ENCODE results near the gene ZNF335. TPM values are rescaled to one million over a fixed set of nuclear protein-coding genes. Genes with fewer than 3 reads are reported as not detected.

Gene ZNF335
- total and polyA plus RNA-seq, 2 donors (not counting 1 experiment from before 2014, with no cell fraction given) = 4.8 to 10.2 TPM

DNA sequence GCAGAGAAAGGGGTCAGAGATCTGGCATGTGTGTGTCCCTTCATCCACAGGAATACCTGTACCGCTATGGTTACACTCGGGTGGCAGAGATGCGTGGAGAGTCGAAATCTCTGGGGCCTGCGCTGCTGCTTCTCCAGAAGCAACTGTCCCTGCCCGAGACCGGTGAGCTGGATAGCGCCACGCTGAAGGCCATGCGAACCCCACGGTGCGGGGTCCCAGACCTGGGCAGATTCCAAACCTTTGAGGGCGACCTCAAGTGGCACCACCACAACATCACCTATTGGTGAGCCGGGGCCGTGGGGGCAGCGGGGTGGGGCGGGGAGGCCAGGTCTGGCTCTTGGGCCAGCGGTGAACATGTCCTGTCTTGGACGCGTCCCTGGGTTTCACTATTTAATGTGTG lies 37.8 kb upstream of the ZNF335 start:
- DNase-seq (ENCODE audit: low read depth in 2 of 2) = no peak
- Histone ChIP-seq H3K36me3 (ENCODE audit: control insufficient read depth, insufficient read depth, low read length) (no peaks in the 10 kb centered on the region), H3K79me2 (ENCODE audit: control insufficient read depth, insufficient read depth, low read length) (no peaks in the 10 kb centered on the region), H3K4me1 (ENCODE audit: control insufficient read depth, extremely low read depth, insufficient read depth, low read length) (no peaks in the 10 kb centered on the region), H2AFZ (ENCODE audit: low read length) (no peak overlapping the region), H3K4me3 (replicated peaks in 1 of 4; ENCODE audit: control extremely low read depth in 1 of 4, insufficient read depth in 1 of 4, low read depth in 3 of 4, low read length in 4 of 4) (no peak overlapping the region), H3K9me3 (ENCODE audit: control insufficient read depth, insufficient read depth, low read depth, low read length) (no peaks in the 10 kb centered on the region), H3K9ac (ENCODE audit: insufficient read depth, low read length) (no peak overlapping the region), H3K27ac (ENCODE audit: insufficient read depth, low read length) (no peak overlapping the region), H4K20me1 (ENCODE audit: control insufficient read depth, extremely low read depth, insufficient read depth, low read length) (no peaks in the 10 kb centered on the region), H3K27me3 (ENCODE audit: control insufficient read depth, insufficient read depth, low read length) (peaks cover 60% of the 10 kb centered on the region), H3K4me2 (ENCODE audit: extremely low read depth, insufficient read depth, low read length) (no peak overlapping the region)
- TF ChIP-seq EZH2 (IDR thresholded peaks at IDR 0.05; ENCODE audit: low read length, missing control alignments) (no peak), CTCF (conservative IDR thresholded peaks at IDR 0.05 in 1 of 2, IDR thresholded peaks at IDR 0.05 in 1 of 2; ENCODE audit: low read depth in 1 of 2, low read length in 2 of 2) (no peak)

GRCh38 chr20:46007671-46008070 lies 35.7 kb upstream of the ZNF335 start:
- DNase-seq (ENCODE audit: low read depth in 2 of 2) = no peak
- Histone ChIP-seq H2AFZ (ENCODE audit: low read length) (no peak overlapping the region), H3K9me3 (ENCODE audit: control insufficient read depth, insufficient read depth, low read depth, low read length) (no peaks in the 10 kb centered on the region), H3K27ac (ENCODE audit: insufficient read depth, low read length) (no peak overlapping the region), H4K20me1 (ENCODE audit: control insufficient read depth, extremely low read depth, insufficient read depth, low read length) (no peaks in the 10 kb centered on the region), H3K4me1 (ENCODE audit: control insufficient read depth, extremely low read depth, insufficient read depth, low read length) (no peaks in the 10 kb centered on the region), H3K27me3 (ENCODE audit: control insufficient read depth, insufficient read depth, low read length) (peaks cover 64% of the 10 kb centered on the region), H3K4me3 (replicated peaks in 1 of 4; ENCODE audit: control extremely low read depth in 1 of 4, insufficient read depth in 1 of 4, low read depth in 3 of 4, low read length in 4 of 4) (no peak overlapping the region), H3K4me2 (ENCODE audit: extremely low read depth, insufficient read depth, low read length) (no peak overlapping the region), H3K79me2 (ENCODE audit: control insufficient read depth, insufficient read depth, low read length) (no peaks in the 10 kb centered on the region), H3K9ac (ENCODE audit: insufficient read depth, low read length) (no peak overlapping the region), H3K36me3 (ENCODE audit: control insufficient read depth, insufficient read depth, low read length) (no peaks in the 10 kb centered on the region)
- no peak for TF ChIP-seq CTCF (conservative IDR thresholded peaks at IDR 0.05 in 1 of 2, IDR thresholded peaks at IDR 0.05 in 1 of 2; ENCODE audit: low read depth in 1 of 2, low read length in 2 of 2)
- no peak for TF ChIP-seq EZH2 (IDR thresholded peaks at IDR 0.05; ENCODE audit: low read length, missing control alignments)

DNA sequence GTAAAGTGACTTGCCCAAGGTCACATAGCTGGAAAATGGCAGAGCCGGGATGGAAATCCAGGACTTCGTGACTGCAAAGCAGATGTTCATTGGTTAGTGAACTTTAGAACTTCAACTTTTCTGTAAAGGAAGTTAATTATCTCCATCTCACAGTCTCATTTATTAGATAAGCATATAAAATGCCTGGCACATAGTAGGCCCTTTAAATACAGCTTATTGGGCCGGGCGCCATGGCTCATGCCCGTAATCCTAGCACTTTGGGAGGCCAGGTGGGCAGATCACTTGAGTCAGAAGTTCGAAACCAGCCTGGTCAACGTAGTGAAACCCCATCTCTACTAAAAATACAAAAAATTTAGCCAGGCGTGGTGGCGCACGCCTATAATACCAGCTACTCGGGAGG lies 35.0 kb upstream of the ZNF335 start:
- Histone ChIP-seq H3K9ac (ENCODE audit: insufficient read depth, low read length) (no peak overlapping the region), H3K27ac (ENCODE audit: insufficient read depth, low read length) (no peak overlapping the region), H4K20me1 (ENCODE audit: control insufficient read depth, extremely low read depth, insufficient read depth, low read length) (no peaks in the 10 kb centered on the region), H3K4me3 (replicated peaks in 1 of 4; ENCODE audit: control extremely low read depth in 1 of 4, insufficient read depth in 1 of 4, low read depth in 3 of 4, low read length in 4 of 4) (no peak overlapping the region), H3K4me2 (ENCODE audit: extremely low read depth, insufficient read depth, low read length) (no peak overlapping the region), H3K36me3 (ENCODE audit: control insufficient read depth, insufficient read depth, low read length) (no peaks in the 10 kb centered on the region), H3K4me1 (ENCODE audit: control insufficient read depth, extremely low read depth, insufficient read depth, low read length) (no peaks in the 10 kb centered on the region), H2AFZ (ENCODE audit: low read length) (no peak overlapping the region), H3K9me3 (ENCODE audit: control insufficient read depth, insufficient read depth, low read depth, low read length) (no peaks in the 10 kb centered on the region), H3K27me3 (ENCODE audit: control insufficient read depth, insufficient read depth, low read length) (peaks cover 57% of the 10 kb centered on the region), H3K79me2 (ENCODE audit: control insufficient read depth, insufficient read depth, low read length) (no peaks in the 10 kb centered on the region)
- no peak for DNase-seq (ENCODE audit: low read depth in 2 of 2)
- TF ChIP-seq CTCF (conservative IDR thresholded peaks at IDR 0.05 in 1 of 2, IDR thresholded peaks at IDR 0.05 in 1 of 2; ENCODE audit: low read depth in 1 of 2, low read length in 2 of 2) (no peak), EZH2 (IDR thresholded peaks at IDR 0.05; ENCODE audit: low read length, missing control alignments) (no peak)

Data from fibroblast of lung (primary cell).